WTC11 (cell line): ENCODE results near the gene SLC47A1.

Experiments used
- CBFB ChIP-seq: sonication (generic); formaldehyde crosslinking; IDR thresholded peaks from 2 replicates; pipeline ENCODE4 v1.8.1; 2022; ENCODE audit warnings: mild to moderate bottlenecking, low read depth, missing genetic modification reagents
- CTCF ChIP-seq: fragments of 200-600 bp; IDR thresholded peaks from 2 replicates; pipeline ENCODE4 v1.8.0; 2022; ENCODE audit warnings: antibody characterized with exemption
- E2F5 ChIP-seq: sonication (generic); formaldehyde crosslinking; IDR thresholded peaks from 2 replicates; pipeline ENCODE4 v1.8.1; 2022; ENCODE audit warnings: mild to moderate bottlenecking, moderate library complexity, missing genetic modification reagents
- MAX ChIP-seq: sonication (generic); formaldehyde crosslinking; IDR thresholded peaks from 2 replicates; pipeline ENCODE4 v1.8.0; 2022; ENCODE audit warnings: mild to moderate bottlenecking, missing genetic modification reagents
- RELA ChIP-seq: sonication (generic); formaldehyde crosslinking; IDR thresholded peaks from 2 replicates; pipeline ENCODE4 v1.8.1; 2022; ENCODE audit warnings: missing genetic modification reagents, mild to moderate bottlenecking, borderline replicate concordance
- ZBTB43 ChIP-seq: sonication (generic); formaldehyde crosslinking; IDR thresholded peaks from 2 replicates; pipeline ENCODE4 v1.8.1; 2023; ENCODE audit warnings: mild to moderate bottlenecking, missing genetic modification reagents
- ZNF281 ChIP-seq: sonication (generic); formaldehyde crosslinking; IDR thresholded peaks from 2 replicates; pipeline ENCODE4 v1.8.0; 2023; ENCODE audit warnings: mild to moderate bottlenecking, missing genetic modification reagents
- ZNF423 ChIP-seq: fragments of 250-450 bp; sonication (Bioruptor Pico); IDR thresholded peaks from 2 replicates; pipeline ENCODE4 v2.1.2; 2022; ENCODE audit warnings: mild to moderate bottlenecking, moderate library complexity
- ZNF425 ChIP-seq: fragments of 250-450 bp; sonication (Bioruptor Pico); conservative IDR thresholded peaks from 2 replicates; pipeline ENCODE4 v1.9.0; 2021; ENCODE audit warnings: mild to moderate bottlenecking

- TF ChIP-seq RELA (CRISPR knock-in tag) (no peak), CTCF (no peak), ZNF281 (CRISPR knock-in tag) (no peak), MAX (CRISPR knock-in tag) (no peak), ZBTB43 (CRISPR knock-in tag) (no peak), CBFB (no peak), E2F5 (CRISPR knock-in tag) (no peak), ZNF423 (no peak), ZNF425 (CRISPR knock-in tag) (no peak)
These were observed 36.0 kb upstream of the SLC47A1 start for GRCh38 chr17:19497624-19498023.
